HEK293T (cell line): ENCODE measurements around the gene RAB7B.

Experiments used
- ARNT ChIP-seq: fragments of 450-650 bp; IDR thresholded peaks from 2 replicates; pipeline ENCODE4 v1.6.1; 2017; ENCODE audit warnings: mild to moderate bottlenecking
- CTBP1 ChIP-seq: fragments of 450-650 bp; IDR thresholded peaks from 2 replicates; pipeline ENCODE4 v1.6.1; 2016; ENCODE audit warnings: borderline replicate concordance
- ELF4 ChIP-seq: fragments of 450-650 bp; IDR thresholded peaks from 2 replicates; pipeline ENCODE4 v1.6.1; 2017; ENCODE audit warnings: antibody characterized with exemption
- FOXK2 ChIP-seq: fragments of 450-650 bp; IDR thresholded peaks from 2 replicates; pipeline ENCODE4 v1.6.1; 2016; ENCODE audit warnings: mild to moderate bottlenecking
- FOXM1 ChIP-seq: fragments of 450-650 bp; IDR thresholded peaks from 2 replicates; pipeline ENCODE4 v1.6.1; 2017; ENCODE audit warnings: mild to moderate bottlenecking, borderline replicate concordance
- SP1 ChIP-seq: fragments of 450-650 bp; IDR thresholded peaks from 2 replicates; pipeline ENCODE4 v1.6.1; 2017
- SUZ12 ChIP-seq: fragments of 450-650 bp; IDR thresholded peaks from 2 replicates; pipeline ENCODE4 v1.6.1; 2016; ENCODE audit warnings: mild to moderate bottlenecking
- TARDBP ChIP-seq: fragments of 450-650 bp; IDR thresholded peaks from 2 replicates; pipeline ENCODE4 v1.6.1; 2016

DNA sequence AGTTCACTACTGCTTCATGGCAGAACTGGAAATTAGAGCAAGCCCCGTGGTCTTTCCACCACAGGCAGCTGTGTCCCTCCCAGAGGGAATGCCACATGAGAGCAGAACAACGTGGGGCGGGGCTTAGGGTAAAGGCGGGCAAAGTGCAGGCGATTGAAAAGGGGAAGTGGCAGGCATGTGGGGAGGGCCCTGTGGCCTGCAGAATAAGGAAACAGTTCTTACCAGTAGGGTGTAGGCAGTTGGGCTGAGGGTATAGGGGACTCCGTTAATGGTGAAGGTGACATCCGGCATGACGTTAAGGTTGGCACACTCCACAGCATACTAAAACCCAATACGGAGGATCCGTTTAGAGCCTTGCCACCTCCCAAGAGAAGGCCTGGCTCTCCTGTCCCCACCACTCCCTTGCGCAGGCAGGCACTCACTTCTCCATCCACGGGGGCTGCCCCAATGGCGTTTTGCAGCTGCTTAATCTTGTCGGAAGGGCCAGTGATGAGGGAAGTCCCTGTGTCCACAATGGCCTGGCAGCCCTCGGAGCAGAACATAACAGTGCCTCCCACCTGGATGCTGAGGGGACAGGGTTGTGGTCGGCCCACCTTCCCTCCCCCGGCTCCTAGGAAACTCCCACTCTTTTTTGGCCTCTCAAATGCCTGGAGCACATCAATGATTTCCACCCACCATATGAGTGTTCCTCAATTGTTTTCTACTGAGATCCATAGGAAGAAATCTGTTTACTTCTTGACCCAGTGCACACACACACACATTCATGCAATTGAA lies 9.1 kb upstream of the RAB7B start:
- no peak for TF ChIP-seq ARNT
- TF ChIP-seq ELF4 = no peak
- TF ChIP-seq CTBP1 = no peak
- no peak for TF ChIP-seq SP1
- TF ChIP-seq SUZ12 = no peak
- no peak for TF ChIP-seq FOXK2
- no peak for TF ChIP-seq TARDBP
- TF ChIP-seq FOXM1 = no peak
